ENCODE measurements around the gene C1orf50.
"Not testable (repeated sequence)": the region's sequence is repeated elsewhere in the genome, so short reads cannot be mapped to it uniquely, and the experiment has no call there.

Gene C1orf50

GRCh38 chr1:42801832-42802473 is 34.9 kb downstream of the C1orf50 start:
- no peak for TF ChIP-seq CTCF (IDR thresholded peaks at IDR 0.05)
- Histone ChIP-seq H3K4me3 (no peak overlapping the region), H3K27ac (peak overlapping the region in 1 of 2 donors; percentile 17)
- no peak for DNase-seq (ENCODE audit: low spot score)

GRCh38 chr1:42806171-42806570 is 39.1 kb downstream of the C1orf50 start:
- no peak for DNase-seq (ENCODE audit: low spot score)
- TF ChIP-seq CTCF (IDR thresholded peaks at IDR 0.05) = no peak
- Histone ChIP-seq H3K27ac (no peak overlapping the region), H3K4me3 (no peak overlapping the region)

GRCh38 chr1:42806593-42806992 is 39.5 kb downstream of the C1orf50 start:
- no peak for TF ChIP-seq CTCF (IDR thresholded peaks at IDR 0.05)
- Histone ChIP-seq H3K27ac (no peak overlapping the region), H3K4me3 (no peak overlapping the region)
- DNase-seq (ENCODE audit: low spot score) = no peak

GRCh38 chr1:42807056-42807668 is 40.1 kb downstream of the C1orf50 start:
- DNase-seq (ENCODE audit: low spot score) = no peak
- H3K4me3 ChIP-seq = no peak overlapping the region
- no peak for TF ChIP-seq CTCF (IDR thresholded peaks at IDR 0.05)
- H3K27ac ChIP-seq = no peak overlapping the region

GRCh38 chr1:42814815-42815214 is 47.8 kb downstream of the C1orf50 start:
- H3K27ac ChIP-seq; H3K4me3 ChIP-seq; DNase-seq (ENCODE audit: low spot score): not testable (repeated sequence)

- no peak for DNase-seq (ENCODE audit: low spot score)
- H3K27ac ChIP-seq = peak overlapping the region; percentile 95 to 97
- TF ChIP-seq CTCF (IDR thresholded peaks at IDR 0.05) = no peak
- peak overlapping the region; percentile 80 for H3K4me3 ChIP-seq
Measured at GRCh38 chr1:42815941-42816584, 49.0 kb downstream of the C1orf50 start.

GRCh38 chr1:42816585-42817439 is 49.8 kb downstream of the C1orf50 start, which contains the start of the genes ERMAP and SVBP:
Gene ERMAP, plus strand, starts transcription at chr1:42817122. Its CDS starts 13,327 bp downstream, at chr1:42830449.
Gene SVBP, minus strand, starts transcription at chr1:42817397. Its CDS starts 853 bp downstream, at chr1:42816544.
- DNase-seq (ENCODE audit: low spot score) = peak; percentile 93
- peak within 1 kb of the TSS; percentile 80 for H3K4me3 ChIP-seq
- TF ChIP-seq CTCF (IDR thresholded peaks at IDR 0.05) = no peak
- H3K27ac ChIP-seq = peak within 1 kb of the TSS; percentile 95 to 97
